HG03135 (cell line): Measurements from ENCODE around the gene ING3.
"Not testable (repeated sequence)": the region's sequence is repeated elsewhere in the genome, so short reads cannot be mapped to it uniquely, and the experiment has no call there.

ENCODE experiments used
- ATAC-seq: cut with Tn5 transposase; IDR thresholded peaks from one replicate; pipeline ENCODE4 v1.9.1; 2021; ENCODE audit warnings: mild to moderate bottlenecking, moderate library complexity; ENCODE audit not compliant: unreplicated experiment

ING3 gene

DNA sequence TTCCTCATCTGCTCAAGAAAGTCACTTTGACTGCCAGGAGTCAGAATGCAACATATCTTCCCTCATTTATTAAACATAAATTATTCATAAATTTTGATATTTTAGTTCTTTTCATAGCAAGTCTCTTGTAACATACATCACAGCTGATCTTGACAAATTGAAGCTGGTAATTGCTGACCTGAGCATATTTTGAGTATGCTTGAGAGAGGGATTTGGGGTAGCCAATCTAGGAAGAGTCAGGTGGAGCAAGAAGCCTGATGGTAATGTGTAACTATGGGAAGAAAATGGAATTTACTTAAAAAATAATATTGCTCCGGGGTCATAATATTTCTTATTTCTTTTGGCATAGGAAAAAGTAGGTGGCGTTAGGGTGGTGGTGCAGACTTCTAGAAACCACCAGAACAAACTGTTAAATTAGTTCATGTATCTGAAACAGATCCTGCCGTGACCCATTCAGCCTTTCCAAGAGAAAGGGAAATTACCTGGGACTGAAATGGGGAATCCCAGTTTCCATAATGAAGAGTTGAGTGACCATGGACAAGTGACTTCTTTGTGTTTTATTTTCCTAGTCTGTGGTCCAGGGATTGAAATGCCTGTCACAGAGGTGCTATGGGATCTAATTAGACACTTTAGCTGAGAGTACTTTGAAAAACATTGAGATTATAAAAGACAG, 50.8 kb downstream of the ING3 start:
- ATAC-seq, result no peak

DNA sequence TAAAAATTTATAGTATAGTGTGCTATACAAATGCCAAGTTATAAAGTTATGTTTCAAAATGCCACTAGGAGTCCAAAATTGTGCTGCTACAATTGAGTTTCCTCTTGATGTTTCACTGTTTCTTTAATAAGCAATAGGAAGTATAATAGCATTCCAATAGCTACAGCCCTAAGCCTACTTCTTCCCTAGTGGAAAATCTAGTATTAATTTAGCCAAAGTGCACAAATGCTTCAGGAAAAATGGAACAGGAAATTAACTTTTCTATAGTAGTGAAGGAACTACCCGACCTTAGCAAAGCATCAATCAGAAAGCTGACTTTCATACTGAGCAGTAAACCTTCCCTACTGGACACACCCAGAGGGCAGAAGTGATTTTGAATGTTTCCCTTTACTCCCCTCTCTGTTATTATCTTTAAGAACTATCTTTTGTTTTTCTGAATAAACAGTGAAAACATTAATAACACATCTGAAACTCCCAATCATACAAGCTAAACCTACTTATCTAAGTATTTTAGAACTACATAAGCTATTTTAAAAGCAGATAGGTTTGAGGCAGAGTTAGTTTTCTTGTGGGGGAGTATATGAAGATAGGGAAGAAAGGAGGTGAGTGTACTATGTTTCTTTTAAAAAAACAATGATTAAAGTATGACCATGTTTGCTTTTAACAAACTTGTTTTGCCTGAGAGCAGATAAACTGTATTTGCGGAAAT, 51.6 kb downstream of the ING3 start:
- ATAC-seq, result no peak

DNA sequence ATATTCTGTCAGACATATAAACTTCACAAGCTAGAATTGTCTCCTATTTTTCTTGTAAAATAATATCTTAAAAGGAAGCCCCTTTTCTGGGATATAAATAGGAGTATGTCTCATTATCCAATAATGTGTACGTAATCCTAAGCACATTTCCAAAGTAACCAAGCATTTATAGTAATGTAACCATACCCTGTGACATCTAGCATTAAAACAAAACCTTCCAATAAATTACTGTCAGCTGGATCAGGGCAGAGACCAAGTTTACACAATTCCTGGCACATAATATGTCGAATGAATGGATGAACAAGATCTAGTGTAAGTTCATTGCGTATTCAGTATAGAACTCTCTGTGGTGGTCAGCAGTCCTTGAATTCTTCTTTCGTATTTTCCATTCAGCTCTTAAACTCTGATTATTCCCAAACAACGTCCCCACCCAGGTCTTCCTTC, 52.2 kb downstream of the ING3 start:
- ATAC-seq, result no peak

DNA sequence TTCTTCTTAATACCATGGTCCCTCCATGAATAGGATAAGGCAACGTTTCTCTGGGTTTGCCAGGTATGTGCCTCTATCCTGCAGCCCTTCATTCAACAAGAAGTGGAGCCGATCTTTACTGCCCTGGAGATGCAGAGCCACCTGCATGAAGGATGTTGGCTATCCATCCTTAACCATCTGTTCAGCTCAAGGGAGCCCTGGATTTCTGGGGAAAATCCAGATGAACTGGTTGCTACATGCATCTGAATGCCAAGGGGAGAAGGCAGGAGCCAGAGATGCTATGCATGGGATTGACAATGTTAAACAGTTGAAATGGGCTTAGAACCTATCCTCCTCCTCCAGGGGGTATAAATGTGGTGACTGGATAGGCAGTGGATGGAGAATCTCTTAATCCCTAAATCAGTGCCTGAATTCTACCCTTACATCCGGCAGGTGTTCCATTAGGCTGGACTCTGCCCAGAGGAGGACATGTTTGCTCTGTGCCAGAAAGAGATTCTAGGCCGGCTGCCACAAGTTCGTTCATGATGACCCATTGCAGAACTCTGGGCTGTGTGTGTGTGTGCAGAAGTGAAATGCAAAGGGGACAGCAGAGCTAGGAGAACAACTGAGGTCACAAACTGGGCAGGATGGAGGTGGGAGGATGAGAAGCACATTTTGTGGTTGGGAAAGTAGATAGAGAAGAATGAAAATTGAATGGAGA, 53.6 kb downstream of the ING3 start:
- ATAC-seq, result no peak

DNA sequence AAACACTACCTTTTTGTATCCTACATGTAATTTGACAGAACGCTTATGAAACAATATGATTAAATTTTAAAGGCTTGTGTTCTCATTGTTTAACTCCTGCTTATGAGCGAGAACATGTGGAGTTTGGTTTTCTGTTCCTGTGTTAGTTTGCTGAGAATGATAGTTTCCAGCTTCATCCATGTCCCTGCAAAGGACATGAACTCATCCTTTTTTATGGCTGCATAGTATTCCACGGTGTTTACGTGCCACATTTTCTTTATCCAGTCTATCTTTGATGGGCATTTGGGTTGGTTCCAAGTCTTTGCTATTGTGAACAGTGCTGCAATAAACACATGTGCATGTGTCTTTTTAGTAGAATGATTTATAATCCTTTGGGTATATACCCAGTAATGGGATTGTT, 54.5 kb downstream of the ING3 start:
- not testable (repeated sequence) for ATAC-seq

DNA sequence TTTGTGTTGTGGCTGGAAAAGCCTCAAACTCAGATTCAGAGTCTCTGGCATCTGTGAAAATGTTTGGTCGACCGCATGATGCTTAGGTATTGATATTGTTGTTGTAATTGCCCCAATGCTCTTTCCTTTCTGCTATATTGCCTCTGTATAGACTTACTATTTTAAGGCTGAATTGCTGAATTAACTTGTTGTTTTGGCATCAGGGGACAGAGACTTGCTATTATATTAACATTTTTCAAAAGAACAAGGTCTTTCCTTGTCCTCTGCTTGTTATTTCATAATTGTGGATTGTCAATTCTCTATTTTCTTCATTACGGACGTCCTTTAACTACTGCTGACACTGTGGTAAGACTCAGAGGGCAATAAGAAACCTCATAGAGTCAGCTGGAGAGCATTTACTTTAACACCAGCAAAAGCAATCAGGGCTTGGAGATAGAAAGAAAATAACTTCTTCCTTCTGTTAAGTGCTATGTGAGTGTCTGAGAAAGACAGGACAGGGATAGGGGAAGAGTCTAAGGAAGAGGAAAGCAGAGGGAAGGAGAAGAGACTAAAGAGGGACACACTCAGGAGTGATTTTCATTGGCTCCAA, 55.5 kb downstream of the ING3 start:
- no peak for ATAC-seq

DNA sequence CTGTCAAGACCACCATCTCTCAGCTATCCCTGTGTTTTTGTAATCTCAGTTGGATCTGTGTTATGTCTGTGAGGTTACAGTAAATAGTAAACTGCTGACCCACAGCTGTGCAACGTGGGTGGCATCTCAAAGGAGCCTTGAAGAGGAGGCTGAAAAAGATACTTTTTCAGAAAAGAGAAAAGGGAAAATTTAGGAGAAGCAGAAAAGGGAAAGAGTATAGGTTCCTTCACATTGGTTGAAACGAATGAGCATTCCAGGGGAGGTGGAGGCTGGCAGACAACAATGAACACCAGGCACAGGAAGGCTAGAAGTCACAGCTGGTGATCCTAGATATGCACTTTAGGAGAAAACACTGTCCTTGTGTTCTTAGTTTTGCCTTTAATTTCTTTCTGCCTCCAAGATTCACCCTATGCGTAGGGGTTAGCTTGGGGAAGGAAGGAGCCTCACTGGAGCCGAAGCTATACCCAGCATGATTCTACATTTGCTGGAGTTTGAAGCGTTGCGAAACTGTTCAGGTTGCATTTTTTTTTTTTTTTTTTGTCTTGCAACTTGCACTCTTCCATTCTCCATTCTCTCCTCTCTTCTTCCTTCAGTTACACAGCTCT, 56.2 kb downstream of the ING3 start:
- ATAC-seq, result no peak

DNA sequence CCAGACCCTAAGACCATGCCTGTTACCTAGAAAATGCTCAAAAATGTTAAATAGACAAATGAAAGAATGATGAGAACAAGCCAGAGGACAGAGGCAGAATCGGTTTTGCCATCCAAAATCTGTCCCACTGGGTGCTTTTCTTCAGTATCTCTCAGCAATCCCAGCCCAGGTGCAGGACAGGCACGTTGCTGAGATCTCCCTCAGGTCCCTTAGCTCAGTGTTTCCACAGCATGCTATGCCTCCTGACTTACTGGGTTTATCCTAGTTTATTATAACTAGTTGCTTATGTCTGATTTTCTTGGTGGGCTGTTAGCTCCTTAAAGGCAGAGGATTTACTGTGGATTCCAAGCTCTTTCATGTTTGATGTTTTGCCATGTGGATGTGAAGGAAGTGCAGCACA, 58.2 kb downstream of the ING3 start:
- no peak for ATAC-seq

DNA sequence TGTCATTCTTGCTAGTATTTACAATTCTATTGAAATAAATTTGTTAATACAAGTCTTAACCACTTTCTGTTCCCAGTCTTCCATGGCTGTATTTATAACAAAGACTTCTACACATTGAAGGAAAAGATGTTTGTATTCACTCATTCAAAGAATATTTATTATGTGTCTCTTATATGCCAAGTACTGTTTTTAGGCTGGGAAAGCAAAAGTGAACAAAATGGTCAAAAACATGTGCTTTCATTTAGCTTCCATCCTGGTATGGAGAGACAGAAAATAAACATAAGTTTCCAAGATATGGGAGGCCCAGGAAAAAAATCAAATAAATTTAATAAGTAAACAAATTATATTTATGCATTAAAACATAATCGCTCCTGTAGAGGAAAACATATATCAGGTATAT, 60.8 kb downstream of the ING3 start:
- ATAC-seq, result no peak

DNA sequence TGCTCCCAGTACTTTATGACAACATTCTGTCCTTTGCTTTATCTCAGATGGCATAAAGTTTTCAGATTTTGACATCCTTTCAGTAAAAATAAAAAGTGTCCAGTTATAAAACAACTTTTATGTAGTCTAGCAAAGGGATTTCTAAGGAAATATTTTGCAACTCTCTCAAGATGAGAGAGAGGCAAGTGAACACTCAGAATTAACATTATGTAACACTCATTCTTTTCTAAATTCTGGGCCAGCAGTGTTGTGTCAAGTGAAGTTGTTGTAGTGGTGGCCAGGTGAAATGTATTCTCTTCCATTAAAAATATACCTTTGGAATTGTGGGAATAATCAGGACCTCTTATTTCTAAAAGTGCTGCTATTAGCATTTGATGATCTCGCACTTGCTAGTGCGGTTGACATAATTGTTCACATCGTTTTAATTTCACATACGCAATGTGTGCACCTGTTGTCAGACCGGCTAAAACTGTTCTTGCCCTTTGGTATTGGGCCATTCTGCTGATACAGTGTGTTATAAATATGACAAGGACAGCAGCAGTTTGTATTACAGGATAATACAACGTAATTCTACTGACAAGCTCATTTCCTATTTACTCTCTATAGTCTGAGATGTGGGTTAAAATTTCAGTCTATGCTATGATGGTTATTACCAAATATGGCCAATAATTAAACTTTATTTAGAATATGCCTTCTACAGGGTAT, 61.7 kb downstream of the ING3 start:
- ATAC-seq, result no peak

DNA sequence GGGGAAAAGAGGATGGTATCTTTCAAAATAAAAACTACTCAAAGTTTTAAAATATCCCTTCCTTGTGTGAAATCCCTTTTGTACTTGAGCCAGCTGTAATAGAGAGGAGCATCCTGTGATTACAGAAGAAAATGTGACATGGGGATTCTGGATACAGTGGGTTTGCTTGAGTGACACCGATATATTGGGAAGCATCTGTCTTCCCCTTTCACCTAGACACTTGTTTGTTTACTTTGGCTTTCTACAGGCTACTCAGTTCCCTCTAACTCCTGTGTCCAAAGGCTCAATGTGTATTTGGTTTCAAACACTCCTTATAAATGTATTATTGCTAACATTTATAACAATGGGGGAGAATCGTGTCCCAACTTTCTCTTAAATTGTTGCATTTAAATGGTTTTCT, 62.3 kb downstream of the ING3 start:
- ATAC-seq, result no peak

DNA sequence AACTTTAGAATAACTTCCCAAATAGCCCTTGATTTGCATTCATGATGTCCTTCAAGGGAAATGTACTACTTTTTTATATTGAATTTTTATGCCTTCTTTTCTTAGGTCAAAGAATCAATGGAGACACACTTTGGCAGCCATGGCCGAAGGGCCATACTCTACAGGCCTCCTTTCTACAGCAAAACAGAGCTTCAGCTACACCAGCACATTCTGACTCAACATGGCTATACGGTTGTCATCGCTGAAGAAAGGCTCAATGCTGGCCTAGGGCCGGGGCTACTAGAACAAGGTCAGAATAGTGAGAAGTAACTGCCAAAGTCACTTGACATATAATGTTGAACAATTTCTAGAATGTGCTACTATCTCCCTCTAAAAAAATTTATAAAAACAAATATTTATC, 65.0 kb downstream of the ING3 start:
- ATAC-seq, result no peak

DNA sequence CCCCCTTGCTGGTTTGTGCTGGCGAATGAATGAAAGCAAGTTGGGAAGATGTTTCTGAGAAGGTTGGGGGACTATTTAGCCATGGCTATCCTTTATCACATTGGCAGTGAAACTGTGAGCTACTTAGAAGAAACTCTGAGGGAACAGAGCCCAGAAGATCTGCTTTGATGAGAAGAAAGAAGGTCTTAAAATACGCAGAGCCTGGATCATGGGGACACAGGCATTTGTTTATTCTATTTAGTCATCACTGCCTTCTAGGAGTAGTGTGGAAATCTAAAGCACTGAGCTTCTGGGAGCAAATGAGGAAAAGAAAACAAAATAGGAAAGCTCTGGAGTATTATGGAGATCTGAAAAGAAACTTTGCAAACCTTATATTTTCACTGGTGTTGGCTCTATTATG, 66.4 kb downstream of the ING3 start:
- no peak for ATAC-seq

DNA sequence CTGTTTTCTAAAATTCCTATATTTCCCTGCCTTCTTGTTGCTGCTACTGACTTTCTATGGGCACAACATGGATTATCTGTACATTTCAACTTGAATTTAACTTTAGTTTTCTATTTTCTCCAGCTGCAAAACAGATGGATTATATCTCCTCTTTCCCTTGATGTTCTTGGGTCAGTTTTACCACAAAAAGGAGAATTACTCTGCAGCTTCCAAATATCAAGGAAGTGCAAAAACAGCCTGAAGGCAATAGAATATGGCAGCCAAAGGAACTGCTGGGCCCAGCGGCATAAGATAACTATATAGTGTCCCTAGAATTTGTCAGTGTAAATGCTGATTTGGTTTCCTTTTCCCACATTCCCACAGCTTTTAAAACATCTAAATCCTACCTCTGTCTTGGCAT, 67.0 kb downstream of the ING3 start:
- no peak for ATAC-seq

DNA sequence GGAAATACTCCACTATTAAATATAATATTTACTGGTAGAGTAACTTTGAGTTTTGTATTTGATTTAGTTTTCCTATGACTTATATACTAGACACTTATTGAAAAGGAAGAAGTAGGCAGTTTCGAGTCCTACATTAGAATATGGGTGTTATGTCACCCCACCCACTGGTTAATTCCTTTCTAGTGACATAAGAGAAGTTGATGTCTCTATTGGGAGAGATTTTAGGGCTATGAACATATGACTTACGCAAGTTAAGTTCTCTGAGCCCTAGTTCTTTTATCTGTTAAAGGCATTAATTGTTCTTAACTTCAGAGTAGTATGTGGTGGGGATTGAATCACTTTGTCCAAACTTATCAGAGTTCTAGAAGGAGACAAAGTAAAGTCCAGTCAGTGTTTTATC, 68.4 kb downstream of the ING3 start:
- ATAC-seq, result no peak

DNA sequence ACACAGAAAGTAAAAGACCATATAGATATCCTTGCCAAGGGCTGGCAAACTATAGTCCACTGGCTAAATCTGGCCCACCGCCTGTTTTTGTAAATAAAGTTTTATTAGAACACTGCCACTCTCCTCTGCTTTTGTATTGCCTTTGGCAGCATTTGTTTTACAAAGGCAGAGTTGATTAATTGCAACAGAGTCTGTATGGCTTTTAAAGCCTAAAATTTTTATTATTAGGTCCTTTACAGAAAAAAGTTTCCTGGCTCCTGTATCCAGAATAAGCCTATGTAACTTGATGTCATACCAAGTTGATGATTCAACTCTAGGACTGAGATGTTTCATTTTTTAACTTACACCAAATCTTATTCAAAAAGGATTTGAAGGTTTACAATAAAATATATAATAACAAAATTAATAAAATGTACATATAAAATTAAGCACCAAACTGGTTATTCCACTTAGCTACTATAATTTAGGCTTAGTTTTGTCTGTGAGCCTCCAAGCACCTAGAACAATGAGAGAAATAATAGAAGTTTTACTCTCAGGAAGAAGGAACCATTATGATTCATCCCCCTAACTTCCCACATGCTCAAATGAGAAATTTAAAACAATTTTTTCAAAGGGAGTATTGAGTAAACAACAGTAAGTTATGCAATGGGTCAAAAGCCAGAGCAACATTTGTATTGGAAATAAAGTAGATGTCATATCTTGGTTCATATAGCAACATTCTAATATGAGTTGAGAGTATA, 69.8 kb downstream of the ING3 start:
- ATAC-seq, result no peak

DNA sequence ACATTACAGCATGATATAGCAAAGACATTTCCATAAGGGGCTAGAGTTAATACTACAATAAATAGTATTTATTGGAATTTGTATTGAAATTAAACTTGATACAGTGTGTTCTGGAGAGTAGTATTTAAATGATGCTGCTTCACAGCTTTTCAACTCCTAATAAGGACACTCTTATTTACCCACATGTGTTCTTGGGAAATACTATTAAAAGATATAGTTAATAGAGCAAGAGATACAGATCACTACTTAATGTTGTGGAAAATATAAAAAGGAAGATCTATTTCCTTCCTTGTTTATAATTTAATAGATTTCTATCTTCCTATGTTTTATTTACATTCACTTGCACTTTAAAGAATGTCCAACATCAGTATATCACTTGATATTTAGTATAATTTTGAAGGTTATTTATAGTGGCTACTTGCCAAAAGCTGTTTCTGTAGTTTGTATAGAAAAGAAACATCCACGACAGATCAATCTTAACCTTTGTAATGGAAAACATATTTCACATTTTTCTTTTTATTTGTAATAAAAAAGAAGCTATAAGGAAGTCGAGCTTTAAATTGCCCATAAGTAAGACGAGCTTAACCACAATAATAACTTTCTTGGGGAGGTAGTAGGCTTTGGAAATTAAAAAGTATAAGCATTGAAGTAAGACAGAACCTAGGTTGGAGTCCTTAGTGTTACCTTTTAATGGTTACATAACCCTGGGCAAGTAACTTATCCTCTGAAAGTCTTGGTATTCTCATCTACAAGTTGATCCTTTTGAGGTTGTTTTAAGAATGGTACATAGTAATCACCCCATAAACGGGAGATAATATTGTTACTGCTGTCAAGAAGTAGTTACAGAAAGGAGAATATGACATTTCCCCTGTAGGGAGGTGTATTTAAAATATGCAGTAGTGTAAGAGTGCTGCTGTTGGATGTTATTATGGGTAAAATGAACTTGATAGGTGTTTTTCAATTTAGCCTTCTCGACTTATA, 70.7 kb downstream of the ING3 start:
- no peak for ATAC-seq

DNA sequence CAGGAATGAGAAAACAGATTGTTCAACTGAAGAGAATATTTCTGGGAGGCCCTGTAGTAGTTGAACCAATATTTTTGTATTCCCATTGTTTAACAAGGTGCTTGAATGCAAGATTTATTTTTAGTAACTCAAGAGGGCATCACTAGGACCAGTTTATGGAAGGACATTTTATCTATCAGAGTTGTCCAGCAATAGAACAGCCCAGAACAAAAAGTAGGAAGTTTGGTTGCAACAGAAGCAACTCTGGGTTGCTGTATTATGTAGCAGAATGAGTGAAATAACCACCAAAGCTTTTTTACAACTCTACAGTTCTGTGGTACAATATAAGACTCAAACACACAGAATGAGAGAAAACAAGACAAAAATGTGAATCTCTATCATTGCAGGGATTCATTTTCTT, 72.6 kb downstream of the ING3 start:
- no peak for ATAC-seq
